Dedifferentiated amniotic fluid mesenchymal stem cell (primary cell): ENCODE measurements around the gene ITLN2.
"Not testable (repeated sequence)": the region's sequence is repeated elsewhere in the genome, so short reads cannot be mapped to it uniquely, and the experiment has no call there.

Source experiments
- DNase-seq: peaks from one replicate; pipeline ENCODE4 v3.0.0-alpha.2; 2016; ENCODE audit errors: extremely low spot score

Gene ITLN2

DNA sequence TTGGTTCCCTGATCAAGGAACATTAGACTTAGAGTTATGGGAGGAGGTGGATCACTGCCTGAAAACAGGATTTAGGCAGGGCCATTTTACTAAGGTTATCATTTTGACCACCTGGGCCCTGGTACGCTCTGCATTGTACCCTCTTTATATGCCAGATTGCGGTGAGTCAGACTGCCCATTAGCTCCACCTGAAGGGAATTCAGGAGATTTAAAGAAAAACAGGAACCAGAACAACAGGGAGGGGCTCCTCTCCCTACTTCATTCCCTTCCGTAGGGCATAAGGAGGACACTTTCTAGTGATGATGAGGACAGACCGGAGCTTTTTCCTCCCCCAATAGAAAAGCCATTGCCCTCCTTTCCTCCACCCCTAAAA, 49.0 kb downstream of the ITLN2 start:
- DNase-seq, result no peak

DNA sequence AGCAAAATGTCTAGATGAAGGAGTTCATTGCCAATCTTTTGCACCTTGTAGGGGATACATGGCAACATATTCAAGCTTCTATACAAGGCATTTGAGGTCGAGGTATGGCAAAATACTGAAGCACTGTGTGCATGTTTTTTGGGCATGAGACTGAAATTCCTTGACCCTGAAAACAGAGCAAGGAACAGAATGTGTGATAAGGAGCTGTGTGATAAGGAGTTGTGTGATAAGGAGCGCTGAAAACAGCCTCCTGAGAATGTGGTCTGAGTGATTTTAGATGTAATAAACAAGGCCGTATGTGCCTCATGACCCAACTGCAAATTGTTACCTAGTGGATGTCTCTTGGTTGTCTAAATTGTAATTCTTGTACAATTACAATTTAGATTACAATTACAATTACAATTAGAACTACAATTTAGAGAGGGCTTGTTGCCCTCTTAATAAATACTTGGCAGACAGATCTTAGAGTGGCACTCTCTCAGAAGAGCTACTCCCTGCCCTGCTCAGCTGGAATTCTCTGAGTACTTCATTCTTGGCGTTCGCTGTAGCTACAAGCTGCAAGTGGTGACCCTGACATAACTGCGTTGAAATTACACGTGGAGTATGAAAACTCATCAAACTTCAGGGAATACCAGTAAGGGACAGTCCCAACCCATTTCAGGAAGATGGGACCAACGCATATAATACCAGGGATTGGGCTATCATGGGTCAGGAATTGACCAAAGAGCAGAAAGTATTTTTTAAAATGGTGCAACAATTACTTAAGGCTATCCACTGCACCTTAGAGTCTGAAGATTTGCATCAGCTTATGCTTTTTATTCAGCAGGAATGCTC, 49.6 kb downstream of the ITLN2 start:
- no peak for DNase-seq

DNA sequence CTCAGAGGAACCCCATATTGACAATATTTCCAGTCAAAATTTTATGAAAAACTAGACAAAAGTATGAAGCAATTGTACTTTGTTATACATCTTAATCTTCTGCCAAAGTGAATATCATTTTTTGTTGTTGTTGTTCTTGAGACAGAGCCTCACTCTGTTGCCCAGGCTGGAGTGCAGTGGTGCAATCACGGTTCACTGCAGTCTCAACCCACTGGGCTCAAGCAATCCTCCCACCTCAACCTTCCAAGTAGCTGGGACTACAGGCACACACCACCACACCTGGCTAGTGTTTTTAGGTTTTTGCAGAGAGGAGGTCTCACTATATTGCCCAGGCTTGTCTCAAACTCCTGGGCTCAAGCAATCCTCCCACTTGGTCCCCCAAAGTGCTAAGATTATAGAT, 52.4 kb downstream of the ITLN2 start:
- DNase-seq, result not testable (repeated sequence)

DNA sequence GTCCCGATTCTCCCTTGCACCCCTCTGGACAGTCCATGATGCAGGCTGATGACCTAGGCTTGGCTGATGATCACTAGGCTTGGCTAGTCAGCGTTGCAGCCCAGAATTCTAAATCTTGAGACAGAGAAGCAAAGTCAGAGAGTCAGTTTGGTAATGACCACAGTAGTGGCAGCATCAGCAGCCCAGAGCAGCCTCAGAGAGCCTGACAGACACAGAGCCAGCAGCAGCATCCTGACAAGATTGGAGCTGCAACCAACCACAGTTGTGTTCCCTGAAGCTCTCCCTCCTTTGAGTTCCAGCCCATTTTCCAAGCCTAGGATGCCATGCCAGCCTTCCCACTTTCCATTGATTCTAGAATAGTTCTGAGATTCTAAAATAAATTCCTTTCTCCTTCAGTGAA, 52.8 kb downstream of the ITLN2 start:
- DNase-seq, result no peak

DNA sequence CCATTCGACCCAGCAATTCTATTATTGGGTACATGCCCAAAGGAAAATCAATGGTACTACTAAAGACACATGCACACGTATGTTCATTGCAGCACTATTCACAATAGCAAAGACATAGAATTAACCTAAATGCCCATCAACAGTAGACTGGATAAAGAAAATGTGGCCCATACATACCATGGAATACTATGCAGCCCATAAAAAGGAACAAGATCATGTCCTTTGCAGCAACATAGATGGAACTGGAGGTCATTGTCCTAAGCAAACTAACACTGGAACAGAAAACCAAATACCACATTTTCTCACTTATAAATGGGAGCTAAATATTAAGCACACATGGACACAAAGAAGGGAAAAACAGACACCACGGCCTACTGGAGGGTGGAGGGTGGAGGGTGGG, 53.9 kb downstream of the ITLN2 start:
- DNase-seq, result not testable (repeated sequence)
